Posterior vena cava (tissue), 2 donors: ENCODE measurements around the gene TMEM63B. TPM values are rescaled to one million over a fixed set of nuclear protein-coding genes. Genes with fewer than 3 reads are reported as not detected.

ENCODE experiments used
- DNase-seq: peaks from one replicate; pipeline ENCODE4 v3.0.0-alpha.2; 2020; ENCODE audit warnings: low spot score
- intact Hi-C, 2 donors: fragments of 100-400 bp; cut with DNase I; formaldehyde crosslinking; loops; one replicate each; pipeline versions ENCODE4 v1.14.1 to v1.14.2; 2022 to 2023
- total RNA-seq, 2 donors: library from RNA; stranded (reverse); fragmentation: NEBNext Ultra II Directional; extraction: Animal tissue kit (Norgen Biotek cat#: 25700); gene quantifications; one replicate each; pipeline ENCODE4 v1.2.1, GENCODE V29; 2021
- donor health status: DM: yes; HTN: yes; CAD: no.
- donor health status: DM: yes; HTN: yes; CAD: no.

Gene TMEM63B
- total RNA-seq, 2 donors from 2014 or later, result 23.7 to 28.1 TPM

DNA sequence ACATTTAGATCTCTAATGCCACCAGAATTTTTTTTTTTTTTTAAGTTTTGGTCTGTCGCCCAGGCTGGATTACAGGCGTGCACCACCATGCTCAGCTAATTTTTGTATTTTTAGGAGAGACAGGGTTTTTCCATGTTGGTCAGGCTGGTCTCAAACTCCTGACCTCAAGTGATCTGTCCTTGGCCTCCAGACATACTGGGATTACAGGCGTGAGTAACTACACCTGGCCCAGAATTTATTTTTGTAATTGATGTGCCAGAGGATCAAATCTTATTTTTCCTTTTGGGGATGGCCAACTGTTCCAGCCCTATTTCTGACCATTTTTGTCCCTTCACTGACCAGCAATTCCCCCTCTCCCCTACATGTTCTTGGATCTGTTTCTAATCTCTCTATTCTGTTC, 71.3 kb downstream of the TMEM63B start:
- intact Hi-C loops, result no loop called here
- no peak for DNase-seq

DNA sequence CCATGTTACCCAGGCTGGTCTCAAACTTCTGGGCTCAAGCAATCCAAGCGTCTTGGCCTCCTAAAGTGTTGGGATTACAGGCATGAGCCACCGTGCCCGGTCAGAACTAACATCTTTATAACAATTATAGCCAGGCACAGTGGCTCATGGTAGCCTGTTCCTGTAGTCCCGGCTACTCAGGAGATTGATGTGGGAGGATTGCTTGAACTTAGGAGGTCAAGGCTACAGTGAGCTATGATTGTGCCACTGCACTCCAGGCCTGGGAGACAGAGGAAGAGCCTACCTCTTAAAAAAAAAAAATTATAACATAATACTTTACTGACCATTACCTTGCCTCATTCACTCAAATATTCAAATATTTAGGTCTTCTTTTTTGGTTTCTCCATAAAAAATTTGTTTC, 72.5 kb downstream of the TMEM63B start:
- intact Hi-C loops, result no loop called here
- DNase-seq, result peak; percentile 43

DNA sequence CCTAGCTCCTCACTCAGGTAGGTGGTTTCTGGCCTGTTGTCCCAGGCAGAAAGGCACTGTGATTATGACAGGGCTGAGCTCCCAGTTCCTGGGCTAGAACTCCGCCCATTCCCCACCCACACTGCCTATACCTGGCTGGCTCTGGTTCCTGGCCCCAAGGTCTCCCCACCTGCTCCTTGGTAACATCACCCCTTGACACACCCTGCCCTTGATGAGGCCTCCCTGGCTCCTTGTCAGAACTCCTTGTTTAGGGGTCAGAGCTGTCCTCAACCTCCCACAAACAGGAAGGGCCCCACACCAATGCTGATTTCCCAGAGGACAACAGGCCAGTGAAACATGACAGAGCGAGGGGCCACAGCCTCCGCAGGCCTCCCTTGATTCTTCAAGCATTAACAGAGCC, 73.8 kb downstream of the TMEM63B start:
- DNase-seq, result no peak
- intact Hi-C loops, result no loop called here

DNA sequence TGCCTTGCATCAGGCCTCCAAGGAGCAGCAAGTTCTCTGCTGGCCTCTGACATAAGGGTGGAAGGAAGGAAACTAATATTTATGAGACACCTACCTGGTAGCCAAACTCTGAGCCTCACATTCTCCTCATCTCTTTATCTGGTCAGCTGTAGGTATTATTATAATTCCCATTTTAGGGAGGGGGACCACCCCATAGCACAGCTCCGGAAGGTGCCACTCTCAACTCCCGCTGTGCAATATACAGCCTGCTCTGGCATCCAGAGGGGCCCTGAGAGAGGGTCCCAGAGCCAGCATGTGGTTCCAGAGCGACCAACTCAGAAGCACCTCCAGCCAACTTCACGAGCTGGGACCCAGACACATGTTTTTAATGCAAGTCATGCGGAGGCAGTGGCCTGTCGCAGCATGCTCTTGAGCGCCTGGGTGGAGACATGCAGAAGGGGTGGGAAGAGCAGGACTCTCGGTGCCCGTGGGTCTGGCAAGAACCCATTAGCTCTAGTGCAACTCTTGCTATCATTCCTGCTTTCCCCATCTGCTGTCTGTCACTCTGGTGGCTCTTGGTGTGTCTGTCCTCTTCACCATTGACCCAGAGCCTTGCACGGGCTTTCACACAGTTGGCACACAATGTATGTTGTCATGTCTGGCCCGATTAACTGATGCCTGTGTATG, 74.4 kb downstream of the TMEM63B start:
- no peak for DNase-seq
- intact Hi-C loops, result no loop called here

DNA sequence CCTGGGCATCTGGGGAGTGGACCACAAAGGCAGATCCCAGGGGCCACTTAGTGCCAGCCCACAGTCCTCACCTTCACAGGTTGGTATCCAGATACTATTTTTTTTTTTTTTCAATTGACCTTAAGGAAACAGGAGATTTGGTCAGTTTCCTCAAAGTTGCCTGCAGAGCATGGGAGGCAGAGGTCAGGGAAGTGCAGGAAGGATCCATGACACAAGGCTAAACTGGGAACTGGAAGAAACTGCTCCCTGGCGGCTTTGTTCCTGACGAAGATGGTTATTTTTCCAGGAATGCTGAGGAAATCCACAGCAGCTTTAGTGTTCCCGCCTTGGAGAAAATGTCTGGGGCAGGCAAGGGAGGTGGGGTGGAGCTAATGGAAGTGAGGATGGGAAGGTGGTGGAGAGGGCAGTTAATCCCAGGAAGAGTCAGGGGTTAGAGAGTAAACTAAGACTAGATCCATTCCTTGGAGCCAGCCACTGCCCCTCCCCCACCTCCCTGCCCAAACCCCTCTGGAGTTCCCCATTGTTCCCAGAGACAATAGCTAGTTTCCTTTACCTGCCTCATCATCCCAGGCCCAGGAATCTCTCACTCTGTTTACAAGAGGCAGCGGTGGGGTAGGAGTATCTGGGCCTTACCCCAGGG, 75.1 kb downstream of the TMEM63B start:
- DNase-seq, result no peak
- intact Hi-C loops, result no loop called here

DNA sequence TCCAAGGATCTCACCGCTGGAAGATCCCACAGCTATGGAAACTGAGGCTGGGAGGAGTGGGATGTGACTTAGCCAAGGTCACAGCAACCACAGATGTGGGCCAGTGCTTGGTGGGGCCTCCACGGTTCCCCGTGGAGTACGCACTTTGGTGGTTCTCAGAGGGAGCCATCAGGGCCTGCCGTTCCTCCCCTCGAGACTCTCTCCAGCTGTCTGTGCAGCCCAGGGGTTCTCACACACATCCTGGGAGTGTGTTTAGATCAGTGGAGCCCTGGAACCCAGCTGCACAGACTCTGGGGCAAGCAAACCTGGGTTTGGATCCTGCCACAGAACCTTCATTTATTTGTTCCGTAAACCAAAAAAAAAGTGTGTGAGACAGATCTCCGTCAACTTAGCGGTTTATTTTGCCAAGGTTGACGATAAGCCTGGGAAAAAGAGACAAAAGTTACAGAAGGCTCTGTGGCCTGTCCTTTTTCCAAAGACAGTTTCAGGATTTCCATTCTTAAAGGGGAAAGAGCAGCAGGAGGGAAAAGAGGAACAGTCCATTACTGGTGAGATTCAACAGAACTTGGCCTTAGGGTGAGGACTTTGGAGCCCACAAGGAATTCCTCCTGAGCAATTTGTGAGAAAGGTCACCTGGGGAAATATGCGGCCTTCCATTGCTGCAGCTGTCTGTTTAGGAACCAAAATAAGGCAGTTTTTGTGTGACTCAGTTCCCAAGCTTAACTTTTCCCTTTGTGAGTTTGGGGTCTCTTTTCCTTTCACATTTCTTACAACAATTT, 75.8 kb downstream of the TMEM63B start:
- intact Hi-C loops, result no loop called here
- no peak for DNase-seq

DNA sequence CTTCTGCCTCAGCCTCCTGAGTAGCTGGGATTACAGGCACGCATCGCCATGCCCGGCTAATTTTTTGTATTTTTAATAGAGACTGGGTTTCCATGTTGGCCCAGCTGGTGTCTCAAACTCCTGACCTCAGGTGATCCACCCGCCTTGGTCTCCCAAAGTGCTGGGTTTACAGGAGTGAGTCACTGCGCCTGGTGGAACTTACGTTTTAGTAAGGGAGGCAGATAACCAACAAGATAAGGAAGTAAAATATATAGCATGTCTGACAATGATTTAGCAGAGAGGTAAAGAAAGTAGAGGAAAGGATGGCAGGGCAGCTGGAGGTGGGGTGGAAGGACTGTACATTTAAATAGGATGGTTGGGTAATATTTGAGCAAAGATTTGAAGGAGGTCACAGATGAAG, 76.6 kb downstream of the TMEM63B start:
- intact Hi-C loops, result no loop called here
- DNase-seq, result no peak

Other genes with a start within 250 kb of the TMEM63B start
- gene MRPL14, start 102 bp upstream of the TMEM63B start, total RNA-seq, result 10 to 100 TPM; 26.4 to 33.5 TPM
- 1 to 10 TPM in 1 of 2 donors, under 1 TPM in 1; 0.24 to 1.5 TPM for gene CAPN11, start 31.3 kb downstream of the TMEM63B start, total RNA-seq
- gene MYMX, start 89.4 kb downstream of the TMEM63B start, total RNA-seq, result 1 to 10 TPM in 1 of 2 donors, not detected in 1; 1.5 TPM
- 10 to 100 TPM; 76.5 to 80.0 TPM for gene SLC29A1, start 96.0 kb downstream of the TMEM63B start, total RNA-seq
- 100 to 1,000 TPM; 414 to 463 TPM for gene HSP90AB1, start 119.5 kb downstream of the TMEM63B start, total RNA-seq
- gene SLC35B2, start 130.0 kb downstream of the TMEM63B start, total RNA-seq, result 10 to 100 TPM; 23.1 to 28.9 TPM
- gene NFKBIE, start 138.0 kb downstream of the TMEM63B start, total RNA-seq, result 1 to 10 TPM; 4.5 to 6.7 TPM
- gene TMEM151B, start 142.9 kb downstream of the TMEM63B start, total RNA-seq, result not detected
- 1 to 10 TPM; 5.9 to 7.7 TPM for gene AARS2, start 185.8 kb downstream of the TMEM63B start, total RNA-seq
- not detected for gene SPATS1, start 215.1 kb downstream of the TMEM63B start, total RNA-seq